VCaP (cell line): Measurements from ENCODE around the gene WNT3A.

Experiments
- H3K27ac ChIP-seq: fragments of 450-650 bp; 2 replicates; pipeline ENCODE4 v1.5.1; 2017
- TF ChIP-seq, protein P1 (sequence below): fragments of 450-650 bp; conservative IDR thresholded peaks from 2 replicates; pipeline ENCODE4 v1.5.1; 2017; ENCODE audit warnings: mild to moderate bottlenecking, moderate library complexity

The WNT3A gene

DNA sequence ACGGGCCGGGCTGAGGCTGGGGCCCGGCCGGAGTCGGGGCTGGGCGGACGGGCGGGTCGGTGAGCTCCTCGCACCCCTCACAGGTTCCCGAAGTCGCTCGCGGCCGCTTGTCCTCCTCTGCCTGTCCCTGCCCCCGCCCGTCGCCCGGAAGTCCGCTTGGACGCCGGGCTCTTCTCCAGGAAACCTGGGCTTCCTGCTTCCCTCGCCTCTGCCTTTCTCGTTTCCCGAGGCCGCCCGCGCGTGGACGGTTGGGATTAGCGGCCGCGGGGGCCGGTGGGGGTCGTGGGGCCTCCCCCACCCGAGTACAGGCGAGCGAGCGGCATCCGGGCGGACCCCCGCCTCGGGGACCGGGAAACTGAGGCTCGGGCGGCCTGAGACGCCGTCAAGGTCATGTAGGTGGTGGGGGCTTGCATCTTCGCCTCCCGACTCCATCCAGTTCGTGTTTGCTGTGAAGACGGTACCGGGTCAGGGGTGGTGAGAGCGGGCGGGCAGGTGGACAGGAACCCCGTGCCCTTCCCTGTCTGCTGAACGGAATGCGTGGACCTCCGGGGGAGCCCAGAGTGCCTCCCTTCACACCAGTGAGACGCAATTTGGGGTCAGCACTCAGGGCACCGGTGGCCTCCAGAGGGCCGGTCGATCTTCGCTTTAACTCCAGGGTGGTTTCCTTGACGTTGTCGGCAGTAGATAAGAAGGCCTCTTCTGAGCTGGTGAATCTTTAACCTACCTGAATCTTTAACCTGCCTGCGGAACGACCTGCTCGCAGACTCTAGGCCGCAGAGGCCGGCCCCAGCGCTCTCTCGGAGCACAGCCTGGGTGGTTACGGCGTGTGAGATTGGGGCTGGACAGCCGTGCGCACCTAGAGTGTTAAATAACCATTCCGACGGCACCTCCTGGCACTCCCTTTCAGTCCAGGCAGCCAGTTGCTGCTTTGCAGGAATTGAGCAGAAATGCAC lies 76.4 kb downstream of the WNT3A start:
- TF ChIP-seq, protein P1, sequence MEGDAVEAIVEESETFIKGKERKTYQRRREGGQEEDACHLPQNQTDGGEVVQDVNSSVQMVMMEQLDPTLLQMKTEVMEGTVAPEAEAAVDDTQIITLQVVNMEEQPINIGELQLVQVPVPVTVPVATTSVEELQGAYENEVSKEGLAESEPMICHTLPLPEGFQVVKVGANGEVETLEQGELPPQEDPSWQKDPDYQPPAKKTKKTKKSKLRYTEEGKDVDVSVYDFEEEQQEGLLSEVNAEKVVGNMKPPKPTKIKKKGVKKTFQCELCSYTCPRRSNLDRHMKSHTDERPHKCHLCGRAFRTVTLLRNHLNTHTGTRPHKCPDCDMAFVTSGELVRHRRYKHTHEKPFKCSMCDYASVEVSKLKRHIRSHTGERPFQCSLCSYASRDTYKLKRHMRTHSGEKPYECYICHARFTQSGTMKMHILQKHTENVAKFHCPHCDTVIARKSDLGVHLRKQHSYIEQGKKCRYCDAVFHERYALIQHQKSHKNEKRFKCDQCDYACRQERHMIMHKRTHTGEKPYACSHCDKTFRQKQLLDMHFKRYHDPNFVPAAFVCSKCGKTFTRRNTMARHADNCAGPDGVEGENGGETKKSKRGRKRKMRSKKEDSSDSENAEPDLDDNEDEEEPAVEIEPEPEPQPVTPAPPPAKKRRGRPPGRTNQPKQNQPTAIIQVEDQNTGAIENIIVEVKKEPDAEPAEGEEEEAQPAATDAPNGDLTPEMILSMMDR, result no peak
- peak overlapping the region; percentile 74 for H3K27ac ChIP-seq

DNA sequence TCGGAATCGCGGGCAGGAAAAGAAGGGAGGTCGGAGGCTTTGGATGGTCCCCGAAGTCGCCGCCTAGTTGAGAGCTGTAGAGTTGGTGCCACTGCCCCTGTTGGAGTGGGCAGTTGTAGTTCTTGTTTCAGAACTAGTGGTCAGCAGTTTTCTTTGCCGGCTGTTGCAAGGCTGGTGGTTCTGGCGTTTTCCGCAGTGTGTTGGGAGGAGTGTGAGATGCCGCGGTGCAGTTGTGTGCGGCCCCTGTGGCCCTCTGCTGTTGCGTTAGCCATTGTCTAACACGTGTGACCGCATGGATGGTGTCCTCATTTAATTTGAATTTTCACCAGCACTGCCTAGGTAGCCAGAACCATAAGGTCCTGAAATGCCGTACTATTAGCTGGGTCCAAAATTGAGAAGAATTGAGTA lies 77.1 kb downstream of the WNT3A start:
- TF ChIP-seq, protein P1, result no peak
- peak overlapping the region; percentile 74 for H3K27ac ChIP-seq

DNA sequence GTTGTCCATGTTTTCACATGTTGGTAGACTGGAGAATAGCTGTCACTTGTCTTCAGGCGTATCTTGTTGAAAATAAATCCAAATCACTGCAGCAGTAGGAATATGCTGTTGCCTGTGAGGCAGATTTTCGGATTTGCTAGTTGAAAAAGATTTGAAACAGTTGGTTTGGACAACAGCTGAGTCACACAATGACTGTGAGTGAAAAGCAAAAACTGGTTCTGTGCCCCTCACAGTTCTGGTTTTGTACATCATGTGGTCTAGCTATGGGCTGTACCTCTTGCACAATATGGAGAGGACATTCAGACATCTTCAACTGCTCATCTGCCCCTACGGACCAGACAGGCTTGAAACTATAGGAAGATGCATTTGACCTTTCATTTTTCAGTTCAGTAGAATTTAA lies 77.5 kb downstream of the WNT3A start:
- TF ChIP-seq, protein P1, result no peak
- H3K27ac ChIP-seq, result no peak overlapping the region

DNA sequence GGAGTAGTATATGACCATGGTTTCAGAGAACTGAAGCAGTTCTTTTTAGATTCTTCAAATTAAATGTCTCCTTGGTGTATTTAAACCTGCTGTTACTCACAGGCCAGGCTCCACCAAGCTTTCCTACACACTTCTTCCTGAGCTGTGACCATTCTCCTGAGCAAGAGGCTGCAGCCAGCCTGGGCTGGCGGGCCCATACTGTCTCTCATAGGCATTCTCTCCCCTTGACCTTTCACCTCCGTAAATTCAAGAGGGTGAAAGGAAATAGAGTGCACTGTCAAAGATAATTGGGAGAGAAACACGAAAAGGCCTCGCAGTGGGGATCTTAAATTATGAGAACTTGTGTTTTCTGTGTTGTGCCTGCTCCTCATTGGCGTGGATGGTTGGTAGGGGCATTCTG lies 78.0 kb downstream of the WNT3A start:
- H3K27ac ChIP-seq, result no peak overlapping the region
- TF ChIP-seq, protein P1, result no peak

DNA sequence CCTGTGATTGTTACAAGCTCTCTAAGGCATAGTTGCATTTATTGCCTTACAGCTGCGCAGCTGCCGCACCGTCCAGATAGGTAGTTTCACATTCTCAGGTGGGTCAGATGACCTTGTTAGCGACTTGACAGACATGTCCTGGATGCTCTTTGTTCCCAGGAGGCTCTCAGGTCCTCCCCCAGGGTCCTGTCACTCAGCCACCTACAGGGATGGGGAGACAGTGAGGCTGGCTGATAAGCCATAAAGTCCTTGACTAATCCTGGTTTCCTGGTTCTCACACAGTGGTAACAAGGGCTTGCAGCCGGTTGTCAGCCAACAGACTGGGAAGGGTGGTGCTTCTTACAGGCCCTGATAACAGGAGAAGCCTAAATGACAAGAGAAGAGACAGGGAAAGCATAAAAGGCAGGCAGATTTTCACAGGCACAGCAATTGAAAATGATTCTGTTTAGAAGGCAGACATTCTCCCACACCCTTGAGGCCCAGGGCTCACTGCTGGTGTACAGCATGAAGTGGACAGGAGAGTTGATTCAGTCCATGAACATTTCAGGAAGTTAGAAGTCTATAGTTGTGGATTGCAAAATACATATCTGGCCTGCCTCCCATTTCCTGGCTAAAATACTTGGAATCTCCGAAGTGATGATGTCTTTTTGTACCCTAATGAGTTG lies 78.6 kb downstream of the WNT3A start:
- no peak overlapping the region for H3K27ac ChIP-seq
- TF ChIP-seq, protein P1, result no peak

DNA sequence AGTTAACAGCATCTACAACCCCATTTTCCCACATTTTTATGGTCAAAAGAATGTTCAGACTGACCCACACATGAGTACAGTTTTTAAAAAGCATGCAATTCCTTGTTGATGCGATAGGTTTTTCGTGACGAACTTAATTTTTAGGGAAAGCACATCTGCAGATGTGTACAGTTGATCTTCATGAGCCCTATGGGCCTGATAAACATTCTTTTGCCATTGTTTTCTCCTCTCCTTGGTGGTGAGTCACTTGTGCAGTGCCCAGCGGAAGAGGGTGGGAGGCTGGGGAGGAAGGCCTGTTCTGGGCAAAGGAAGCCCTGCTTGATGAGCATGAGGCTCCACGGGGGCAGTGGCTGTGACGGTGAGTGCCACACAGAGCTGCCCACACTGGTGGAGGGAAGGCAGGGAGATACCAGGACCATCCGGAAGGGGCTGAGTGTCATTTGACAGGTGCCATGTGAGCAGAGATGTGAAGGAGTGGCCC lies 81.0 kb downstream of the WNT3A start:
- H3K27ac ChIP-seq, result no peak overlapping the region
- TF ChIP-seq, protein P1, result no peak
